ENCODE measurements around the gene USP48.

- TF ChIP-seq CTCF (conservative IDR thresholded peaks at IDR 0.05 in 1 of 2, IDR thresholded peaks at IDR 0.05 in 1 of 2; ENCODE audit: low read depth in 1 of 2, low read length in 2 of 2) = no peak
- no peak for TF ChIP-seq EZH2 (IDR thresholded peaks at IDR 0.05; ENCODE audit: low read length, missing control alignments)
Observed at GRCh38 chr1:21680381-21680780, 102.6 kb downstream of the USP48 start.
